Ectodermal cell (in vitro differentiated cells): Measurements from ENCODE around the gene TH.

Source experiments
- H3K27ac ChIP-seq: 2 replicates; pipeline ENCODE4 v1.7.0; 2013; ENCODE audit warnings: mild to moderate bottlenecking, low read depth, low read length; ENCODE audit not compliant: insufficient read depth, poor library complexity, severe bottlenecking
- H3K27me3 ChIP-seq: 2 replicates; pipeline ENCODE4 v1.7.0; 2013; ENCODE audit warnings: mild to moderate bottlenecking, low read length; ENCODE audit not compliant: insufficient read depth, control insufficient read depth, poor library complexity, severe bottlenecking
- H3K36me3 ChIP-seq: one replicate; pipeline ENCODE4 v1.7.0; 2013; ENCODE audit warnings: low read length; ENCODE audit not compliant: control insufficient read depth, insufficient read depth
- H3K4me1 ChIP-seq: one replicate; pipeline ENCODE4 v1.7.0; 2013; ENCODE audit warnings: low read length; ENCODE audit not compliant: control insufficient read depth, insufficient read depth
- H3K4me3 ChIP-seq: 2 replicates; pipeline ENCODE4 v1.7.0; 2013; ENCODE audit warnings: low read depth, low read length, control low read depth; ENCODE audit not compliant: insufficient read depth
- H3K9me3 ChIP-seq: 2 replicates; pipeline ENCODE4 v1.7.0; 2013; ENCODE audit warnings: mild to moderate bottlenecking, low read length, moderate library complexity; ENCODE audit not compliant: control insufficient read depth
- WGBS, 2 experiments: methylation state at CpG; one replicate each; pipeline ENCODE4 v1.1.7; 2013; ENCODE audit warnings: missing lambda C conversion rate in 2 of 2; 5-methylcytosine and 5-hydroxymethylcytosine counted together

Gene TH

GRCh38 chr11:2135018-2135569, 36.5 kb downstream of the TH start:
- Histone ChIP-seq H3K27ac (no peak overlapping the region), H3K27me3 (peaks cover 72% of the 10 kb centered on the region), H3K9me3 (no peaks in the 10 kb centered on the region), H3K4me1 (peaks cover 13% of the 10 kb centered on the region), H3K36me3 (no peaks in the 10 kb centered on the region), H3K4me3 (no peak overlapping the region)
- 88 to 91% methylated on average over 26 of the region's 26 CpGs for WGBS, 2 experiments

- 81 to 85% methylated on average over 17 to 19 of the region's 19 CpGs for WGBS, 2 experiments
- Histone ChIP-seq H3K36me3 (no peaks in the 10 kb centered on the region), H3K27me3 (peaks cover 65% of the 10 kb centered on the region), H3K4me1 (peaks cover 13% of the 10 kb centered on the region), H3K4me3 (no peak overlapping the region), H3K9me3 (no peaks in the 10 kb centered on the region), H3K27ac (no peak overlapping the region)
Observed at GRCh38 chr11:2134022-2135010, 37.3 kb downstream of the TH start.

- no peak overlapping the region for H3K4me3 ChIP-seq
- no peaks in the 10 kb centered on the region for H3K9me3 ChIP-seq
- H3K36me3 ChIP-seq, result no peaks in the 10 kb centered on the region
- H3K27me3 ChIP-seq, result peaks cover 57% of the 10 kb centered on the region
- no peak overlapping the region for H3K27ac ChIP-seq
- WGBS, 2 experiments, result 77 to 80% methylated on average over 33 of the region's 33 CpGs
- H3K4me1 ChIP-seq, result peaks cover 13% of the 10 kb centered on the region
Observed at GRCh38 chr11:2133241-2134021, 38.2 kb downstream of the TH start.

GRCh38 chr11:2132874-2133240, 38.8 kb downstream of the TH start:
- Histone ChIP-seq H3K9me3 (no peaks in the 10 kb centered on the region), H3K36me3 (no peaks in the 10 kb centered on the region), H3K27ac (no peak overlapping the region), H3K27me3 (peaks cover 51% of the 10 kb centered on the region), H3K4me1 (peaks cover 13% of the 10 kb centered on the region), H3K4me3 (no peak overlapping the region)
- 75 to 78% methylated on average over 24 of the region's 24 CpGs for WGBS, 2 experiments

- H3K27ac ChIP-seq, result no peak overlapping the region
- H3K9me3 ChIP-seq, result no peaks in the 10 kb centered on the region
- H3K4me1 ChIP-seq, result peaks cover 8% of the 10 kb centered on the region
- H3K27me3 ChIP-seq, result peaks cover 45% of the 10 kb centered on the region
- no peak overlapping the region for H3K4me3 ChIP-seq
- no peaks in the 10 kb centered on the region for H3K36me3 ChIP-seq
- WGBS, 2 experiments, result 85 to 93% methylated on average over 5 to 6 of the region's 6 CpGs
Observed at GRCh38 chr11:2132246-2132645, 39.4 kb downstream of the TH start.

- 87 to 88% methylated on average over 28 of the region's 28 CpGs for WGBS, 2 experiments
- no peaks in the 10 kb centered on the region for H3K9me3 ChIP-seq
- H3K36me3 ChIP-seq, result no peaks in the 10 kb centered on the region
- H3K27ac ChIP-seq, result no peak overlapping the region
- peaks cover 2% of the 10 kb centered on the region for H3K4me1 ChIP-seq
- H3K4me3 ChIP-seq, result no peak overlapping the region
- peaks cover 39% of the 10 kb centered on the region for H3K27me3 ChIP-seq
Observed at GRCh38 chr11:2131371-2132236, 40.0 kb downstream of the TH start.

GRCh38 chr11:2130881-2131352, 40.7 kb downstream of the TH start:
- H3K27me3 ChIP-seq, result peaks cover 32% of the 10 kb centered on the region
- WGBS, 2 experiments, result 88% methylated on average over 18 of the region's 18 CpGs
- H3K27ac ChIP-seq, result no peak overlapping the region
- no peak overlapping the region for H3K4me3 ChIP-seq
- H3K36me3 ChIP-seq, result no peaks in the 10 kb centered on the region
- no peaks in the 10 kb centered on the region for H3K4me1 ChIP-seq
- no peaks in the 10 kb centered on the region for H3K9me3 ChIP-seq

GRCh38 chr11:2129699-2130366, 41.8 kb downstream of the TH start:
- peaks cover 23% of the 10 kb centered on the region for H3K27me3 ChIP-seq
- 89 to 93% methylated on average over 25 of the region's 25 CpGs for WGBS, 2 experiments
- H3K36me3 ChIP-seq, result no peaks in the 10 kb centered on the region
- H3K27ac ChIP-seq, result no peak overlapping the region
- no peaks in the 10 kb centered on the region for H3K4me1 ChIP-seq
- no peaks in the 10 kb centered on the region for H3K9me3 ChIP-seq
- no peak overlapping the region for H3K4me3 ChIP-seq

- Histone ChIP-seq H3K36me3 (no peaks in the 10 kb centered on the region), H3K4me1 (no peaks in the 10 kb centered on the region), H3K27ac (no peak overlapping the region), H3K27me3 (peaks cover 18% of the 10 kb centered on the region), H3K9me3 (no peaks in the 10 kb centered on the region), H3K4me3 (no peak overlapping the region)
- WGBS, 2 experiments, result 92 to 95% methylated on average over 17 of the region's 17 CpGs
Observed at GRCh38 chr11:2129308-2129698, 42.3 kb downstream of the TH start.
